ENCODE data around the gene AATK. TPM values are rescaled to one million over a fixed set of nuclear protein-coding genes. Genes with fewer than 3 reads are reported as not detected.

The AATK gene
- total RNA-seq, 2 experiments from 2014 or later = 0.15 to 0.38 TPM

- ChIA-PET POLR2A (no interaction called here), CTCF (interaction anchor here (1.1 kb wide), 2 partner anchors 19 to 79 kb away, joined by 3 to 4 read pairs; no protein-coding TSS in a partner anchor)
Observed at GRCh38 chr17:81120695-81121621, 45.1 kb downstream of the AATK start.

DNA sequence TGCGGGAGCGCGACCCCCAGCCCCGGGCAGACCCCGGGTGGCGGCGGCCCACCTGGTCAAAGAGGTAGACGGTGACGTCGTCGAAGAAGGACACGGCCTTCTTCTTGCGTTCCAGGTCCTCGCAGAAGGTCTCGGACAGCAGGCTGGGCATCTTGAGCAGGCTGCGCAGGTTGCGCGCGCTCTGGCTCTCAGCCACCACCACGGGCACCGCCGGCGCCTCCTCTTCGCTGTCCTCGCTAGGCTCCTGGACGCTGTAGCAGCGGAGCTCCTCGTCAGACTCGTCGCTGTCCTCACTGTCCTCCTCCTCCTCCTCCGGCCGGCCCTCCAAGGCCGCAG is 45.9 kb downstream of the AATK start:
- CTCF ChIA-PET = no interaction called here
- POLR2A ChIA-PET = no interaction called here

- CTCF ChIA-PET = no interaction called here
- POLR2A ChIA-PET = no interaction called here
Observed at GRCh38 chr17:81119223-81120148, 46.5 kb downstream of the AATK start.

DNA sequence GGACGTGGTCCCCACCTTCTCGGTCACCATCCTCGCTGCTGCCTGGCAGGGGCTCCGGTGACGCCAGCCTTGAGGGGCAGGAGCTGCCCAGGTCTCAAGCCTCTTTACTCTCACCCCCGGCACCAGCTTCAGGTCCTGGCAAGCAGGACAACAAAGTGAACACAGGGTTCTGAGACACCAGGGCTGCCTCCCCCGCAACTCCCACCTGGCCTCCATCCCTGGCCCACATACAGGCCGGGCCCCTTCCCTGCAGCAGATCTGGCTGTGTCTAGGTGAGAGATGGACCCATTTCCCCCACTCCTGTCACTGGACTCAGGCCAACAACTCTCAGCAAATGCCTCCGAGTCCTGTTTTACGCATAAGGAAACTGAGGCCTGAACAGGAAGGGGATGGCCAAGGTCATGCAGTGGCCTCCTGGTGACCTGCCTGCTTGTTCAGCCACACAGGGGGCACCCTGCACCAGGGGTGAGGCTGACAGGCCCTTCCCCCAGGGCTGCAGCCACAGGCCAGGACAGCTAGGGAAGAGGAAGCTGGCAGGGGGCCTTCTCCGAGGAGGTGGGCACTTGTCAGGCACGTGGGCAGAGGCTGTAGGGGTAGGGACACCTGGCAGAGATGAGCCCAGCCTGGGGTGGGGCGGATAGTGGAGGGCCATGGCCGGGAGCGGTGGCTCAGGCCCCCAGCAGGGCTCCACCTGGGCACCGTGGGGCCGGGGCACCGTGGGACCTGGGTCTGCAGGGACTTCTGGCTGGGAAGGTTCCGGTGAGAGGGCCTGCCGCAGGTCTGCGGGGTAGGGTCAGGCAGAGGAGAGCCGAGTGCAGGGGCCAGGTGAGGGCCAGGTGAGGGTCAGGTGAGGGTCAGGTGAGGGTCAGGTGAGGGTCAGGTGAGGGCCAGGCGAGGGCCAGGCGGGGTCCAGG is 47.5 kb downstream of the AATK start:
- ChIA-PET CTCF (interaction anchor here (1.8 kb wide), 1 partner anchor 16 kb away, joined by 9 read pairs; no protein-coding TSS in a partner anchor), POLR2A (no interaction called here)

DNA sequence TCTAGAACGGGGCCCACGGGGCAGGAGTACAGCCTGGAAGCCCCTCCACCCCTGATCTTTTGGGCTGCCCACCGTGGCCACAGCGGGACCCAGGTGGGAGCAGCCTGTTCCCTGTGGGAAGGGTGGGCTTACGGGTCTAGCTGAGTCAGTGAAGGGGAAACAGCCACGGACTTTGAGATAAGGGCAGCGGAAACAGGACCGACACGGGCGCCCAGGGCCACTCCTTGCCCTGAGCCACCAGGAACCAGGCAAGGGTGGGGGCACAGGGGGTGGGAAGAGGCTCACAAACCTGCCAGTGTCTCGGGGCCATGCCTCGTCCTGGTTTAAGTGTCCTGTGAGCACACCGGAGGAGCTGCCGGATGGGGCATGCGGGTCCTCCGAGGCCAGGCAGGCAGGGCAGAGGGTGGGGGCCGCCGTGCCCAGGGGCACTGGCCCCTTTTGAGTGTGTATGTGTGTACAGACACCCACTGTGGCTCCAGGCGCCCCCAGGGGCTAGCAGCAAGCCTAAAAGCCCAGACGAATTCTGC is 48.3 kb downstream of the AATK start:
- ChIA-PET POLR2A (no interaction called here), CTCF (interaction anchor here (1.8 kb wide), 1 partner anchor 16 kb away, joined by 9 read pairs; no protein-coding TSS in a partner anchor)

DNA sequence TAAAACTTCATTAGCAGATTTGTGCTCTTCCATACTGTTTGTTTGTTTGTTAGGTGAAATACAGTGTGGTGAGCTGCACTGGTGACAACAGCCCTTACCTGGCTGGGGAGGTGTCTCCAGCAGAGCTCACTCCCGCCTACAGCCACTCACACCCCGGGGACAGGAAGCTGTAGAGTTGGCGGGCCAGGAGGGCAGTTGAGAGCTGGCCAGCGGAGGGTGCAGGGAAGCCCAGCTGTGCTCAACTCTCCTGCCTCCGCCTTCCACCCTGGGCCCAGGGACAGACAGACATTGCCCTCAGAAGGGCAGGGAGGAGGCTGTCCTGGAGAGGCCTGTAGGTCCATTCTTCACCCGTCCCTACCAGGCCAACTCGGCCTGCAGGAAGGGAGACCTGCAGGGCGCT is 49.3 kb downstream of the AATK start:
- CTCF ChIA-PET = interaction anchor here (0.8 to 1.8 kb wide), 2 partner anchors 15 to 93 kb away, joined by 3 to 9 read pairs; no protein-coding TSS in a partner anchor

DNA sequence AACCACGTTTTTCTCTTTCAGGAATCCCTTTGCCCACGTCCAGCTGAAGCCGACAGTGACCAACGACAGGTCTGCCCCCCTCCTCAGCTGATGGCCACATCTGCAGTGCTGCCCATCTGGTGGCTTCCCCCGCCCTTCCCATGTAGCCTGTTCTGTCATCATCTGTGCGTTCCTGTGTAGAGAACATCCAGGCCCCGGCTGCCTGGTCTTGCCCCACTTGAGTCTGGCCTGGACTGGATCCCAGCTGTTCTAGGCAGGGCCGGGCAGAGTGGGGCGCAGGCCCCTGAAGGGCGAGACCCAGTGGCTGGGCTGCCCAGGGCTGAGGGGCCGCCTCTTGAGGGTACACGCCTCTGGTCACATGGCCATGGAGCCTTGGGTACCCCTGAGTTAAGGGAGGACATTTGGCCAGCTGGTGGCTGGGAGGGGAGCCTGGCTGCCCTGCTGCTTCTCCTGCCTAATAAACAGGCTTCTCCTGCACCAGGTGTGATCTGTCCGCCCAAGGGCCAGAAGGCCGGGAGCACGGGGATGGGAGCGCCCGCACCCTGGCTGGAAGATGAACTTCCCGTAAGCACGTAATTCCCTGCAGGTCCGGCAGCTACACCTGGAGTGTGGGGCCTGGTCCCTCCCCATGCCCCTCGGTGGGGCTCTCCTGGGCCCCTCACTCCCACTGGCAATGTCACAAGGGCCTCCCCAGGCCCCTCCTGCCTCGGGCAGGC is 50.1 kb downstream of the AATK start:
- CTCF ChIA-PET = no interaction called here
- POLR2A ChIA-PET = interaction anchor here (0.6 kb wide), 2 partner anchors 125 to 881 kb away, joined by 3 to 7 read pairs; no protein-coding TSS in a partner anchor

More for the DNA sequence above, 49.3 kb downstream of the AATK start:
- POLR2A ChIA-PET = interaction anchor here (0.6 kb wide), 1 partner anchor 124 kb away, joined by 7 read pairs; no protein-coding TSS in a partner anchor

GRCh38 chr17:81115219-81115618 is 50.8 kb downstream of the AATK start:
- ChIA-PET POLR2A (interaction anchor here (0.6 kb wide), 1 partner anchor 882 kb away, joined by 3 read pairs; no protein-coding TSS in a partner anchor), CTCF (no interaction called here)

GRCh38 chr17:81114351-81115093 is 51.5 kb downstream of the AATK start:
- CTCF ChIA-PET = interaction anchor here (5.0 kb wide), 1 partner anchor 12 kb away, joined by 24 read pairs; no protein-coding TSS in a partner anchor
- POLR2A ChIA-PET = no interaction called here

GRCh38 chr17:81113158-81113724 is 52.8 kb downstream of the AATK start:
- POLR2A ChIA-PET = no interaction called here
- CTCF ChIA-PET = interaction anchor here (5.0 kb wide), 1 partner anchor 11 kb away, joined by 24 read pairs; no protein-coding TSS in a partner anchor

- ChIA-PET POLR2A (no interaction called here), CTCF (interaction anchor here (5.0 kb wide), 1 partner anchor 10 kb away, joined by 24 read pairs; no protein-coding TSS in a partner anchor)
Observed at GRCh38 chr17:81112450-81112849, 53.6 kb downstream of the AATK start.

DNA sequence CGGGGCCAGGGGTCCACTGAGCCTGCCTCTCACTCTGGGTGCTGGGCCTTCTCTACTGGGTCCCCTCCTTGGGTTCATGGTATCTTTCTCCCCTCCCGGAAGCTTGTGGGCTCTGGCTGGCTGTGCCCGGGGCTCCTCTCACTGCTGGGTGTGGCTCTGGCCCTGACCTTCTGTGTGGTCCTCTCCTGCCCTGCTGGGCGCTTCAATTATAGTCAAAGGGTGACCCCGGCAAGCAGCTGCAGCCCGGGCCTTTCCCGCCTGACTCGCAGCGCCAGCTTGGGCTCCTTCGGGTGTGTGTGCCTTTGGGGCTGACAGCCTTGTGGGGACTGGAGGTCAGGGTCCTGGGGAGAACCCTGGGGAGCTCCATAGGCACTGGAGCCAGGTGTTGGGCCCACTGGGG is 55.0 kb downstream of the AATK start:
- ChIA-PET CTCF (interaction anchor here (1.0 to 5.0 kb wide), 2 partner anchors 9 to 87 kb away, joined by 3 to 24 read pairs; no protein-coding TSS in a partner anchor), POLR2A (no interaction called here)

GRCh38 chr17:81110488-81111040 is 55.5 kb downstream of the AATK start:
- POLR2A ChIA-PET = no interaction called here
- CTCF ChIA-PET = interaction anchor here (5.0 kb wide), 1 partner anchor 8 kb away, joined by 24 read pairs; no protein-coding TSS in a partner anchor

DNA sequence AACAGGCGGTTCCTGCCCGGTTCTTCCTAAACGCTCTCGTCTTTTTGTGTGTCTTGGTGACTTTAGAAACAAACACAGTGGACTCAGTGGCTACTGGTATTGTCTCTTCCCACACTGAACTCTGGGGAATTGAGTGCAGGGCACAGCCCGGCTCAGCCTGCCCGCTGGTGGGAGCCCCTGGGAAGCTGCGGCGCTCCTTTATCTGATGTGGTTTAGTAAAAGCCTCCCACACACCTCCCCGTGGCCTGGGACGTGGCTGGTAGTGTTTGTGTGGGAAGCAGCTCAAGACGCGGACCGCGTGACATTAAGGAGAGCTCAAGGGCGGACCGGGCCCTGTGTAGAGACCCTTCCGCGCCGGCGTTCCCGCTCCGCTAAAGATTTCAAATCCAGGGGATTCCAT is 56.1 kb downstream of the AATK start:
- CTCF ChIA-PET = interaction anchor here (5.0 kb wide), 1 partner anchor 7 kb away, joined by 24 read pairs; no protein-coding TSS in a partner anchor
- POLR2A ChIA-PET = no interaction called here

DNA sequence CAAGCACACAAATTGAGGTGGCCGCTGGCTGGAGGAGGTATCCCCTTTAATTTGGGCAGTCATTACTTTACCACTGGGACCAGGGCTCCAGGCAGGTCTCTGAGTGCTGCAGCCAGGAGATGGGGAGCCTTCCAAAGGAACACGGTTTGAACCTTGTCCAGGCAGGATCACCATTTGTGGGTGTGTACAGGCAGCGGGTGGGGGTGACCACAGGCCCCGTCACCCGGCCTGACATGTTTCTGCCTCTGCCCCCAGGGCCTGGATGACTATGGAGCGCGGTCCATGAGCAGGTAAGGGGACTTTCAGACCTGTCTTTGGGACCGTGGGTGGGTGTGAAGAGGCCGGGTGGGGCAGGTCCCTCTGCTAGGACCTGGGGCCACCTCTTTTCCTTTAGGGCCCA is 57.8 kb downstream of the AATK start:
- ChIA-PET POLR2A (no interaction called here), CTCF (no interaction called here)

- ChIA-PET POLR2A (no interaction called here), CTCF (interaction anchor here (0.6 kb wide), 1 partner anchor 101 kb away, joined by 3 read pairs; no protein-coding TSS in a partner anchor)
Observed at GRCh38 chr17:81106716-81107115, 59.3 kb downstream of the AATK start.
